Neural cell (in vitro differentiated cells): ENCODE measurements around the gene ACTBL2. TPM values are rescaled to one million over a fixed set of nuclear protein-coding genes. Genes with fewer than 3 reads are reported as not detected.

Source experiments
- H2AFZ ChIP-seq: fragments of 200-600, 300-800 bp; sonication (generic), shearing (Covaris generic); 2 replicates; pipeline ENCODE4 v1.6.0; 2014; ENCODE audit warnings: low read depth, mild to moderate bottlenecking, antibody characterized with exemption, low read length, moderate library complexity
- H3F3A ChIP-seq: fragments of 200-600 bp; shearing (Covaris generic); 2 replicates; pipeline ENCODE4 v1.6.1; 2016; ENCODE audit warnings: mild to moderate bottlenecking, moderate library complexity, mixed read lengths, antibody characterized with exemption, low read length; ENCODE audit not compliant: insufficient read depth, poor library complexity, severe bottlenecking
- H3K27ac ChIP-seq: fragments of 200-600, 300-800 bp; sonication (generic), shearing (Covaris generic); 2 replicates; pipeline ENCODE4 v1.5.1; 2014; ENCODE audit warnings: mild to moderate bottlenecking, low read length, moderate library complexity
- H3K27me3 ChIP-seq: fragments of 300-800, 200-600 bp; sonication (generic), shearing (Covaris generic); 2 replicates; pipeline ENCODE4 v1.6.0; 2014; ENCODE audit warnings: mild to moderate bottlenecking, low read depth, low read length, moderate library complexity; ENCODE audit not compliant: insufficient read depth
- H3K36me3 ChIP-seq: fragments of 300-800, 200-600 bp; sonication (generic), shearing (Covaris generic); 2 replicates; pipeline ENCODE4 v1.5.1; 2014; ENCODE audit warnings: mild to moderate bottlenecking, antibody characterized with exemption, low read length, moderate library complexity; ENCODE audit not compliant: insufficient read depth
- H3K4me2 ChIP-seq: fragments of 300-800, 200-600 bp; sonication (generic), shearing (Covaris generic); 2 replicates; pipeline ENCODE4 v1.6.0; 2014; ENCODE audit warnings: mild to moderate bottlenecking, low read length
- H3K4me3 ChIP-seq: fragments of 300-800, 200-600 bp; sonication (generic), shearing (Covaris generic); 2 replicates; pipeline ENCODE4 v1.5.1; 2014; ENCODE audit warnings: mild to moderate bottlenecking, low read length, moderate library complexity
- H3K79me2 ChIP-seq: fragments of 200-600 bp; shearing (Covaris generic); replicated peaks from 2 replicates; pipeline ENCODE4 v1.6.0; 2014; ENCODE audit warnings: mild to moderate bottlenecking, low read length, moderate library complexity; ENCODE audit not compliant: insufficient read depth
- H3K9ac ChIP-seq: fragments of 300-800, 200-600 bp; sonication (generic), shearing (Covaris generic); 2 replicates; pipeline ENCODE4 v1.6.1; 2016; ENCODE audit warnings: mild to moderate bottlenecking, low read length, mixed read lengths
- H3K9me2 ChIP-seq: fragments of 200-600 bp; shearing (Covaris generic); 2 replicates; pipeline ENCODE4 v1.6.1; 2016; ENCODE audit warnings: mild to moderate bottlenecking, low read length, mixed read lengths; ENCODE audit not compliant: insufficient read depth
- H3K9me3 ChIP-seq: fragments of 200-600, 300-800 bp; sonication (generic), shearing (Covaris generic); 2 replicates; pipeline ENCODE4 v1.6.1; 2016; ENCODE audit warnings: mild to moderate bottlenecking, mixed run types, low read length, moderate library complexity, mixed read lengths
- H4K20me1 ChIP-seq: fragments of 200-600 bp; shearing (Covaris generic); 2 replicates; pipeline ENCODE4 v1.6.1; 2016; ENCODE audit warnings: mild to moderate bottlenecking, mixed run types; ENCODE audit not compliant: insufficient read depth
- CTCF ChIP-seq: fragments of 450-650 bp; IDR thresholded peaks from 2 replicates; pipeline ENCODE4 v1.5.1; 2014; ENCODE audit warnings: antibody characterized with exemption, mild to moderate bottlenecking, moderate library complexity; ENCODE audit not compliant: poor library complexity, severe bottlenecking
- EP300 ChIP-seq: fragments of 450-650 bp; conservative IDR thresholded peaks from 2 replicates; pipeline ENCODE4 v1.6.1; 2014; ENCODE audit warnings: antibody characterized with exemption, mild to moderate bottlenecking, moderate library complexity; ENCODE audit not compliant: poor library complexity, severe bottlenecking
- EZH2 ChIP-seq: fragments of 200-600, 300-800 bp; shearing (Covaris generic), sonication (generic); IDR thresholded peaks from 2 replicates; pipeline ENCODE4 v1.6.1; 2014; ENCODE audit warnings: antibody characterized with exemption, low read length, borderline replicate concordance, mild to moderate bottlenecking; ENCODE audit not compliant: insufficient read depth, poor library complexity, severe bottlenecking
- MXI1 ChIP-seq: fragments of 450-650 bp; conservative IDR thresholded peaks from 2 replicates; pipeline ENCODE4 v1.6.1; 2014; ENCODE audit warnings: antibody characterized with exemption, mild to moderate bottlenecking; ENCODE audit not compliant: poor library complexity, severe bottlenecking
- POLR2AphosphoS5 ChIP-seq: IDR thresholded peaks from 2 replicates; pipeline ENCODE4 v1.6.1; 2012
- RAD21 ChIP-seq: fragments of 450-650 bp; conservative IDR thresholded peaks from 2 replicates; pipeline ENCODE4 v1.6.1; 2014; ENCODE audit warnings: antibody characterized with exemption, mild to moderate bottlenecking, moderate library complexity
- REST ChIP-seq: IDR thresholded peaks from 2 replicates; pipeline ENCODE4 v1.6.1; 2012; ENCODE audit warnings: borderline replicate concordance
- SMC3 ChIP-seq: fragments of 450-650 bp; conservative IDR thresholded peaks from 2 replicates; pipeline ENCODE4 v1.6.1; 2014; ENCODE audit warnings: antibody characterized with exemption, mild to moderate bottlenecking, moderate library complexity; ENCODE audit not compliant: poor library complexity
- TAF1 ChIP-seq: IDR thresholded peaks from 2 replicates; pipeline ENCODE4 v1.6.1; 2012; ENCODE audit warnings: low read depth
- polyA plus RNA-seq: library from polyadenylated mRNA; depleted of rRNA; stranded (reverse); fragments of >200 nt; gene quantifications from 2 replicates; pipeline ENCODE4 v1.2.3, GENCODE V29; 2014

Gene ACTBL2
- polyA plus RNA-seq, 1 donor from 2014 or later, result not detected

DNA sequence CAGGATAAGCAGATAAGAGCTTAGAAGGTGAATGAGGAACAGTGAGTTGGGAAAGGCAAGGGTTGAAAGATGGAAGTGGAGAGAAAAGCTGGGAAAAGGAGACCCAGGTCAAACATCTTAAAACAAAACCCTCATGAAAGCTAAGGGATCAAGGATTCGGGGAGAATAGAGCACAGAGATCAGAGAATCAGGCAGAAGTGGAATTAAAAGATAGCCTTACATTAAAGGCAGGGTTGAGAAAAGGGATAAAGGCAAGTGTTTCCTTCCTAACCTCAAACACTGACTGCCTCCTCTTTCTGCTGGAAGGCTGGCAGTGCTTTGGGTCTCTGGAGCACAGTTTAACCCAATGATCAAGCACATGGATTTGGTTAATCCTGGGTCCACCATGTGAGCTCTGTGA lies 28.7 kb upstream of the ACTBL2 start:
- H3K9me3 ChIP-seq, result no peaks in the 10 kb centered on the region
- H3K36me3 ChIP-seq, result no peaks in the 10 kb centered on the region
- no peak overlapping the region for H2AFZ ChIP-seq
- no peaks in the 10 kb centered on the region for H3K27me3 ChIP-seq
- no peaks in the 10 kb centered on the region for H3K79me2 ChIP-seq
- H3F3A ChIP-seq, result no peaks in the 10 kb centered on the region
- H3K4me3 ChIP-seq, result no peak overlapping the region
- H3K9ac ChIP-seq, result no peak overlapping the region
- H3K9me2 ChIP-seq, result no peaks in the 10 kb centered on the region
- H4K20me1 ChIP-seq, result no peaks in the 10 kb centered on the region
- H3K4me2 ChIP-seq, result no peak overlapping the region
- TF ChIP-seq SMC3 (no peak), EP300 (no peak), MXI1 (no peak), CTCF (no peak), EZH2 (no peak), REST (no peak), TAF1 (no peak), RAD21 (no peak), POLR2AphosphoS5 (no peak)
- no peak overlapping the region for H3K27ac ChIP-seq

- Histone ChIP-seq H3K4me2 (no peak overlapping the region), H3K36me3 (no peaks in the 10 kb centered on the region), H2AFZ (no peak overlapping the region), H3K79me2 (no peaks in the 10 kb centered on the region), H3K9me2 (no peaks in the 10 kb centered on the region), H3K9me3 (no peaks in the 10 kb centered on the region), H3K27ac (no peak overlapping the region), H3K4me3 (no peak overlapping the region), H3F3A (no peaks in the 10 kb centered on the region), H3K27me3 (no peaks in the 10 kb centered on the region), H3K9ac (no peak overlapping the region), H4K20me1 (no peaks in the 10 kb centered on the region)
- no peak for TF ChIP-seq EZH2
- no peak for TF ChIP-seq SMC3
- no peak for TF ChIP-seq CTCF
- no peak for TF ChIP-seq REST
- no peak for TF ChIP-seq EP300
- no peak for TF ChIP-seq TAF1
- TF ChIP-seq RAD21, result no peak
- no peak for TF ChIP-seq MXI1
- no peak for TF ChIP-seq POLR2AphosphoS5
Measured at GRCh38 chr5:57509501-57510260, 27.1 kb upstream of the ACTBL2 start.
